ENCODE measurements around the gene BTRC. TPM values are rescaled to one million over a fixed set of nuclear protein-coding genes. Genes with fewer than 3 reads are reported as not detected.

The BTRC gene
- total RNA-seq, 1 donor from 2014 or later = 19.0 TPM

DNA sequence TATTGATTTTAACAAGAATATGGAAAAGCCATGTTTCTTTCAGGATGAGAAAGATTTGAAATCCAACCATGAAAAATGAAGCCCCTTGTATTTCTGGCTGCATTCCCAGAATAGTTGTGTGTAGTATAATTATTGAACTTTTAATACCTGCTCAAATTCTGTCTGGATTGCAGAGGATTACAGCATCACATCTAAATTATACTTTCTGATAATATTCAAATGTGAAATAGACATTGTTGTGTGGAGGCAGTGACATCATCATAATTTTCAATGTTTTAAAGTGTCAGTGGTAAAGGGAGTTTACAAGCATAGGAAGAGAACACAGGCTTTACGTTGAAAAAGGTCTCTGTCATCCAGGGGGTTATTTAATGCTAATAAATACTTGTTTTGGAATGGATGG is 140.7 kb downstream of the BTRC start:
- DNase-seq = no peak
- intact Hi-C loops (cut with micrococcal nuclease) = no loop called here

DNA sequence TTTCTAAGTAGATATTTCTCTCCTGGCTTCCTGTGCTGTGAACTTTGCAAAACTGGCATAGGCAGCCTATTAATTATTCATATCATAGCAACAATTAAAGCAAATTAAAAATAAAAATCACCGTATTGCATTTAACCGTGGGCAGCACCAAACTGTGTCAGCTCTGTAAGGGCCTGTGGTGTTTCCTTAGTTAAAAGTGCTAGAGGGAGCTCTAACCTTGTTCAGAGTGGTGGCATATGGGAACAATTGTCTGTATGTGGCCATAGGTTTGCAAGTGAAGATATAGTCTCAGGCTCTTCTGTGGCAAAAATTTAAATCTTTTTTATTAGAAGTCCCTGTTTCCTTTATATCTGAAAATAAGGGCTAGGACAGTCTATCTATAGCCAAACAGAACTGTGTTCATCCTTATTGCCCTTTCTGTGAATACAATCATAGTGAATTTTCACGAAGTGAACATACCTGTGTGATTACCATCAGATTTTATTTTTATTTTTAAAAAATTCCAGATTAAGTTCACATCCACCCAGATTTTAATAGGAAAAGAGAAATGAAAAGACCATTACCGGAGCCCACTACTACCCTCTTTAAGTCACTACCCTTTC is 141.5 kb downstream of the BTRC start:
- Mint-ChIP-seq H3K36me3 (ENCODE audit: low read depth) (no peaks in the 10 kb centered on the region), H3K4me1 (peaks cover 2% of the 10 kb centered on the region), H3K4me3 (no peak overlapping the region), H3K9me3 (no peaks in the 10 kb centered on the region), H3K27ac (no peak overlapping the region), H3K27me3 (no peaks in the 10 kb centered on the region)
- no peak for DNase-seq
- intact Hi-C loops (cut with micrococcal nuclease) = no loop called here

More for the DNA sequence above, 140.7 kb downstream of the BTRC start:
- H3K4me1 Mint-ChIP-seq = peaks cover 2% of the 10 kb centered on the region
- no peaks in the 10 kb centered on the region for H3K36me3 Mint-ChIP-seq (ENCODE audit: low read depth)
- no peak overlapping the region for H3K4me3 Mint-ChIP-seq
- H3K27ac Mint-ChIP-seq = no peak overlapping the region
- no peaks in the 10 kb centered on the region for H3K27me3 Mint-ChIP-seq
- no peaks in the 10 kb centered on the region for H3K9me3 Mint-ChIP-seq

DNA sequence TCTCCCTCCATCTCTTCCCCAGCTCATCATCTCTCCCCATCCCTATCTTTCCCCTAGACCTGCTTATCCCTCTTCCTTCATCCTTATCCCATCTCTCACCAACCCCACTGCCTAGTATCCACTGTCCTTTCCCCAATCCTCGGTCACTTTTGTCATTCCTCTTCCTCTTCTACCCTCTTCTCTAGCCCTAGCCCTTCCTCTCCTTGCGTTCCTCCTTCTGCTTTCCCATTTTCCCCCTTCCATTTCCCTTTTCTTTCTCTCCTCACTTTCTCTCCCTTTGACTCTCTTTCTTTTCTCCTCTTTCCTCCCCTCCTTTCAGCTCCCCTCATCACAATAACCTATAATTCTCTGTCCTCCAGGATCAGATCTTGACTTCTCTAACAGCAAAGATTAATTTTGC is 150.5 kb downstream of the BTRC start:
- intact Hi-C loops (cut with micrococcal nuclease) = no loop called here
- Mint-ChIP-seq H3K27me3 (peaks cover 10% of the 10 kb centered on the region), H3K36me3 (ENCODE audit: low read depth) (no peaks in the 10 kb centered on the region), H3K27ac (no peak overlapping the region), H3K4me1 (no peaks in the 10 kb centered on the region), H3K9me3 (no peaks in the 10 kb centered on the region), H3K4me3 (no peak overlapping the region)
- no peak for DNase-seq

DNA sequence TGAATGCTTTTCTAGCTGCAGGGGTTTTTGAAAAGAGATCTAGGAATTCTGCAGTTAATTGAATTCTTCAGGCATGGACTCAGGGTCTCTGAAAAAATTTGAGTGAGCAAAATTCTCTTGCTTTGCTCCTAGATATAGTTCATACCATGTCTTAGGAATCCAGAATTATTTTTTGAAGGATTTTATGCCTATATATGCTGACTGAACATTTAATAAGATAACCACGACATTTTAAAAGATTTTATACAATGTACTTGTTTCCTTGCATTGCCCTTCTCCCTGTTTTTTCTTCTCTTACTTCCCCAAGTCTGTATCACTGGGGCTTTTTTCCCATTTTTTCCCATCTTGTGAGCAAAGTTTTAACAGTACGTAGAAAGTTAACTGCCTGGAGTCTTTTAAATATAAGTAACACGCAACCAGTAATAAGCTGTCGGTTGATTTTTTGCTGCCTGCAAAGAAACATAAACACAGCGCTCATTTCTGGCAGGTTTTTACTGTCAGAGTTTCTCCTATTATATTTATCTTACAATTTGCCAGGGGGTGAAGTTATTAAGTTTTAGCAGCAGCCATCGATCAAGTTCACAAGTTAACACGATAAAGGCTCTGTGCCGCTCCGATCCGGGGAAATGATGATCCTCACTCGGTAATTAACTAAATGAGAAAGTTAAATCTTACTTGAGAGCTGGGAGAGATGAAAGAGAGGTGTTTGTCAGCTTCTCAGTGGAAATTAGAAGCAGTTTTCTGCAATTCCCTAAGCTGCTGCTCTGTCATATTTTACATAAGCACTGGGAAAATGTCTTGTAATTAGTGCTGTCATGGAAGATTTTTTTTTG is 153.1 kb downstream of the BTRC start:
- no peak for DNase-seq
- Mint-ChIP-seq H3K36me3 (ENCODE audit: low read depth) (no peaks in the 10 kb centered on the region), H3K27ac (no peak overlapping the region), H3K9me3 (no peaks in the 10 kb centered on the region), H3K27me3 (peaks cover 9% of the 10 kb centered on the region), H3K4me3 (no peak overlapping the region), H3K4me1 (peaks cover 2% of the 10 kb centered on the region)
- intact Hi-C loops (cut with micrococcal nuclease) = no loop called here

DNA sequence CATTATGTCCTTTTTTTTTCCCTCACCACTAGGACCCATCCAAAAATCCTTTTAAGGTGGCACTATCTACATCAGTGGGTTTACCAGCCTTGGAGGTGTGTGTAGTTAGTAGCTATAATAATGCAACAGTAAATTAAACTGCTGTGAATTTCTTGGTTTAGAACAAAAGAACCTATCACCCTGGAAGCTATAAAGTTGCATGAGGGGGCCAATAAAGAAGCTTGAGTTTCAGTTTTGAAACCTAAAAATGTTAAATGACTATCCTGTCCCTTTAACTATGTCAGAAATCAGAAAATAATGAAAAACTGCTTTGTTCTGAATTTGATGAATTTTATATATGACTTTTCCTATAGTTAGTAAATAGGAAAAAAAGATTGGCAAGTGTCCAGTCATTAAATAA is 153.9 kb downstream of the BTRC start:
- no peaks in the 10 kb centered on the region for H3K9me3 Mint-ChIP-seq
- H3K36me3 Mint-ChIP-seq (ENCODE audit: low read depth) = no peaks in the 10 kb centered on the region
- H3K4me3 Mint-ChIP-seq = no peak overlapping the region
- no peak for DNase-seq
- intact Hi-C loops (cut with micrococcal nuclease) = no loop called here
- H3K27ac Mint-ChIP-seq = no peak overlapping the region
- H3K4me1 Mint-ChIP-seq = peaks cover 2% of the 10 kb centered on the region
- peaks cover 9% of the 10 kb centered on the region for H3K27me3 Mint-ChIP-seq

DNA sequence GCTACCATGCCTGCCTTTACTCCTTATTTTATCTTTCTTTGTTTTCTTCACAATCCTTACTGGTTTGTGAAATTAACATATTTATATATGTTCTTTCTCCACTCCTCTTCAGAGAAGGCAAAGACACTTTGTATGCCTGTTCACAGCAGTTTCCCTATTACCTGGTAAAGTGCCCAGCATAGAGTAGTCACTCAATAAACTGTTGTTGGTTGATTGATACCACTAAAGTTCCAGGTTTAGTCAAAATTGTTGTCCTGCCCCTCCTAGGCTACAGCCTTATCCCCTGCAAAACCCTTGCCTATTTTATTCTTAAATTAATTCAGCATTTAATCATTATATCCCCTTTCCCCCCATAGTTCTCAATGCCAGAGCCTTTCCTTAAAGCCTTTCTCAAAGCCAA is 158.0 kb downstream of the BTRC start:
- Mint-ChIP-seq H3K4me3 (no peak overlapping the region), H3K36me3 (ENCODE audit: low read depth) (no peaks in the 10 kb centered on the region), H3K27me3 (peaks cover under 1% of the 10 kb centered on the region), H3K9me3 (no peaks in the 10 kb centered on the region), H3K27ac (no peak overlapping the region), H3K4me1 (peaks cover 2% of the 10 kb centered on the region)
- intact Hi-C loops (cut with micrococcal nuclease) = no loop called here
- no peak for DNase-seq

DNA sequence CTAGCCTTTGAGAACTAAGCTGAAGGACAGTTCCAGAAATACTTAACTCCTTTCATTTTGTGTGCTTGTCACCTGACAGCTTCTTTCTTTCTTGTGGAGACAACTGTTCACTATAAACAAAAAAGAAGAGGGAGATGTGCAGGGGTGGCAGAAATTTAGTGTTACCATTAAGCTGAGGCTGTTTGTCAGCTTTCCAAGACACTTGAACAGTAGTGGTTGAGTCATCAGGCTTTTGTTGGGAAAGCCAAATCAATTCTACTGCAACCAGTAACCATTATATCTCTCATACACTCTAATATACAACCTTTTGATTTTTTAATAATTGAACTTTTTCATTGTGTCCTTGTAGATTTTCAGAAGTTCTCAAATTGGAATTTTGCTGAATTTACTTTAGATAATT is 158.8 kb downstream of the BTRC start:
- Mint-ChIP-seq H3K4me3 (no peak overlapping the region), H3K4me1 (peaks cover 2% of the 10 kb centered on the region), H3K27me3 (peaks cover 1% of the 10 kb centered on the region), H3K9me3 (no peaks in the 10 kb centered on the region), H3K27ac (no peak overlapping the region), H3K36me3 (ENCODE audit: low read depth) (no peaks in the 10 kb centered on the region)
- intact Hi-C loops (cut with micrococcal nuclease) = no loop called here
- DNase-seq = no peak

DNA sequence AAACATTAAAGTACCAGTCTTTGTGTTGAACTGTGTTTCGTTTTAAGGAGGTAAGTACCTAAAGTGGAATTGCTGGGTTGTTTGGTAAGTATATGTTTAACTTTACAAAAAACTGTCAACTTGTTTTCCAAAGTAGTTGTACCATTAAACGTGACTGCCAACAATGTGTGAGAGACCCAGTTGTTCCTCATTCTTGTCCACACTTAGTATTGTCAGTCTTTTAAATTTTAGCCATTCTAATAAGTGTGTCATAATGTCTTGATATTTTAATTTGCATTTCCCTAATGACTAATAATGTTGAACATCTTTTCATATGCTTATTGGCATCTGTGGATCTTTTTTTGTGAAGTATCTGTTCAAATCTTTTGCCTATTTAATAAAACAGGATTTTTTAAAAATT is 159.8 kb downstream of the BTRC start:
- no peak for DNase-seq
- H3K4me3 Mint-ChIP-seq = no peak overlapping the region
- H3K36me3 Mint-ChIP-seq (ENCODE audit: low read depth) = no peaks in the 10 kb centered on the region
- intact Hi-C loops (cut with micrococcal nuclease) = no loop called here
- H3K4me1 Mint-ChIP-seq = peaks cover 2% of the 10 kb centered on the region
- peaks cover 1% of the 10 kb centered on the region for H3K27me3 Mint-ChIP-seq
- H3K27ac Mint-ChIP-seq = no peak overlapping the region
- no peaks in the 10 kb centered on the region for H3K9me3 Mint-ChIP-seq

DNA sequence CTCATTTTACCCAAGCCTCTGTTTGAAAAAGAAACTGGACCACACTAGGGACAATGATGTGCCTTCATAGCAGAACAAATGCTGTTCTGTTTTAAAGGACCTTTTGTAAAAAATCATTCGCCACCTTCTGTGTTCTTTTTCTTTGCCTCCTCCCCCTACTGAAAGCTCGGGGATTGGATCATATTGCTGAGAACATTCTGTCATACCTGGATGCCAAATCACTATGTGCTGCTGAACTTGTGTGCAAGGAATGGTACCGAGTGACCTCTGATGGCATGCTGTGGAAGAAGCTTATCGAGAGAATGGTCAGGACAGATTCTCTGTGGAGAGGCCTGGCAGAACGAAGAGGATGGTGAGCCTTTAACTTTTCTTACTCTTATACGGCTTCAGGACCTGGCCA is 171.9 kb downstream of the BTRC start:
- Mint-ChIP-seq H3K4me3 (no peak overlapping the region), H3K27me3 (no peaks in the 10 kb centered on the region), H3K36me3 (ENCODE audit: low read depth) (peaks cover 5% of the 10 kb centered on the region), H3K4me1 (peaks cover 5% of the 10 kb centered on the region), H3K27ac (no peak overlapping the region), H3K9me3 (no peaks in the 10 kb centered on the region)
- DNase-seq = no peak
- intact Hi-C loops (cut with micrococcal nuclease) = no loop called here

DNA sequence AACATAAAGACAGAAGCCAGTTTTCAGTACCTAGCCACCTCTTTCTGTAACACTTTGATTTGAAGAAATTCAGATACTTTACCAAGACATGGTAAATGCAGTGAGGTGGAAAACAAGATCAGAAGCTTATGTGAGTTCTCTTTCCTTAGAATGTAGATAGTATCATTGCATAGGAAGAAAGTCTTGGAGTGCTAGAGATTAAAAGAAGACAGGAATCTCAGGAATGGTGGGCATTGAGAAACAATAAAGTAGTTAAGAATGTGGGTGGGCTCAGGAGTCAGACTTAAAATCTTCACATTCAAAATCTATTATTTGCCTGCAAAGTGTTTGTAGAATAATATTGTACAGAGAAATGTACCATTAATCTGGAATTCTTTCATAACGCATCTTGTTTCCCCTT is 175.2 kb downstream of the BTRC start:
- intact Hi-C loops (cut with micrococcal nuclease) = no loop called here
- H3K9me3 Mint-ChIP-seq = no peaks in the 10 kb centered on the region
- H3K27me3 Mint-ChIP-seq = no peaks in the 10 kb centered on the region
- no peak overlapping the region for H3K27ac Mint-ChIP-seq
- peaks cover 5% of the 10 kb centered on the region for H3K4me1 Mint-ChIP-seq
- DNase-seq = no peak
- H3K36me3 Mint-ChIP-seq (ENCODE audit: low read depth) = peaks cover 10% of the 10 kb centered on the region
- H3K4me3 Mint-ChIP-seq = no peak overlapping the region

DNA sequence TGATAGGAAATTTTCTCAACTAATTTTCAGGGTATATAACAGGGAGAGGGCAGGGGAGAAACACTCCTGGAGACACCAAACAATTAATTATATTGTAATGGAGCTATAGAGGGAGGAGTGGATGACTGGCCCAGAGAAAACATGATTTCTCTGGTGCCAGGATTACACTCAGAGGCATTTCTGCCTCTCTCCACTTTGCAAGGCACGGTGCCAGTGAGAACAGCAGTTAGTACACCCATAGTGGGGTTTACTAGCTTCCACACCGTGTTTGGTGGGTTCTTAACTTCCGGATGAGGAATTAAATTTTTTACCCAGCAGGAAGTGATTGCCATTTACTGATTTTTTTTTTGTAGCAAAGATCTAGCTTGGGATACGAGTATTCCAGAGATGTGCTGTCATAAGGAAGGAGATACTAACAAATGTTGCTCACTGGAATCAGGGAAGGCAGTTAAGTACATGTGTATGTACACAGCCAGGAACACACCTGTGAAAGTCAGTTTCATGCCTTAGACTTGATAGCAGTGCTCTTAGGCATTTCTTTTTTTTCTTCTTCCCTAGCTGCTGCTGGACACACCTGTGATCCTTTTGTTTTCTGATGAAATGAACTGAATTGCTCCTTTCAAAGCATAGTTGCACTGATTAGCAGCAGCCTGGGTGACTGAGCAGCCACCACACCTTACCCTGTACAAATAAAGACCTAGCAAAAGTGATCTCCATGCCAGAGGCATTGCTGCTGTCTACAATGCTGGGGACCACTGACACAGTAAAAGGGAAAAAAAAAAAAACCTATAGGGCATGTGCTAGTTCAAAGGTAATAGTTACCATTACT is 176.0 kb downstream of the BTRC start:
- Mint-ChIP-seq H3K4me3 (no peak overlapping the region), H3K9me3 (no peaks in the 10 kb centered on the region), H3K27ac (no peak overlapping the region), H3K27me3 (no peaks in the 10 kb centered on the region), H3K4me1 (peaks cover 5% of the 10 kb centered on the region), H3K36me3 (ENCODE audit: low read depth) (peaks cover 15% of the 10 kb centered on the region)
- intact Hi-C loops (cut with micrococcal nuclease) = no loop called here
- DNase-seq = no peak

DNA sequence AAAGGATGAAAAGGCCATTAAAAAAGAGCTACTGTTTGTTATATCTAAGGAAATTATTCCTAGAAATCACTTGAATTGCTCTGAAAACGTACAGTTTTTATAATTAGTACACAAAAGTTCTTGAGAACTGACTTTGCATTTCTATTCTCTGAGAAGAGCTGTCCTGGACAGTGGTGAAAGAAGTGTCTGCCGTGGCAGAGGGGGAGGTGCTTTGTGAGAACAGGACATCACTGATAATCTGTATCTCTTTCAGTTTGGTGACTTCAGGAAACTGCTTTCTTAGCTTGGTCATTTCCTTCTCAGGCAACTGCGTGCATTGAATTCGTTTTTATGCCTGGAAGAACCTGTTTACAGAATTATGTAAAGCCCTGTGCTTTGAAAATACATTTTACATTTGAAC is 182.0 kb downstream of the BTRC start:
- DNase-seq = no peak
- Mint-ChIP-seq H3K27me3 (no peaks in the 10 kb centered on the region), H3K4me1 (no peaks in the 10 kb centered on the region), H3K27ac (no peak overlapping the region), H3K4me3 (no peak overlapping the region), H3K36me3 (ENCODE audit: low read depth) (peaks cover 18% of the 10 kb centered on the region), H3K9me3 (no peaks in the 10 kb centered on the region)
- intact Hi-C loops (cut with micrococcal nuclease) = no loop called here

DNA sequence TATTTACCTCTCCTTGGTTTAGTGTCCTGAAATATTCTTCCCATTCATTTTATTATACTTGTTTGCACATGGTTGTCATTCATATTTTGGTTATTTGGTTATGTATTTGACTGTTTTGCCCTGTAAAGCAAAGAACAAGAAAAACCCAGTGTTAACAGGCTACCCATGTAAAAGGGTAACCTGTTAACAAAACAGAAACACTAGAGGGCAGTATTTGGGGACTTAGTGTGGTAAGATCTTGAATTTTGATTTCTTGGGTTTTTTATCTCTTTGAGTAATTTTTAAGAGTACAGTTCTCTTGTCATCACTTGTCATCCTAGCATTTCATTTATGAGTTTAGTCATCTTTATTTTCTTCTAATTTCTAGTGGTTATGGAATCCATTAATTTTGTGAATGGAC is 182.8 kb downstream of the BTRC start:
- Mint-ChIP-seq H3K9me3 (no peaks in the 10 kb centered on the region), H3K4me3 (no peak overlapping the region), H3K4me1 (no peaks in the 10 kb centered on the region), H3K27ac (no peak overlapping the region), H3K36me3 (ENCODE audit: low read depth) (peaks cover 18% of the 10 kb centered on the region), H3K27me3 (no peaks in the 10 kb centered on the region)
- intact Hi-C loops (cut with micrococcal nuclease) = loop anchor here (1.0 kb wide), 1 partner anchor 34 kb away; no protein-coding TSS in a partner anchor
- no peak for DNase-seq

DNA sequence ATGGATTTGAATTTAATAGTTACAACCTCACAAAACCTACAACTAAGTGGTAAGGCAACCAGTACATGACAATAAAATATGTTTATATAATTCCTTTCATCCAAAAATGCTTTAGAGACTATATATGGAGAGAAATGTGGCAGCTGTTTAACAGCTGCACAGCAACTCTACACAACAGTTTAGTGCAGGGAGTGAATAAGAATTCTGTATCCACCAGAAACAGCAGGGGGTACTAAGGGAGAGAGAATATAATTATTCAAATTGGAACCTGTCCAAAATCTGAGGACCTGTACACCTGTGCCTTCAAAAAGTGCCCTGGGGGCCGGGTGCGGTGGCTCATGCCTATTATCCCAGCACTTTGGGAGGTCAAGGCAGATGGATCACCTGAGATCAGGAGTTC is 184.5 kb downstream of the BTRC start:
- no peaks in the 10 kb centered on the region for H3K27me3 Mint-ChIP-seq
- intact Hi-C loops (cut with micrococcal nuclease) = no loop called here
- peaks cover 11% of the 10 kb centered on the region for H3K36me3 Mint-ChIP-seq (ENCODE audit: low read depth)

More for the DNA sequence above, 184.5 kb downstream of the BTRC start:
- H3K4me3 Mint-ChIP-seq = no peak overlapping the region
- no peak overlapping the region for H3K27ac Mint-ChIP-seq
- H3K9me3 Mint-ChIP-seq = no peaks in the 10 kb centered on the region
- DNase-seq = no peak
- H3K4me1 Mint-ChIP-seq = no peaks in the 10 kb centered on the region
